Testis (tissue), 3 donors: ENCODE data around the gene SNF8. TPM values are rescaled to one million over a fixed set of nuclear protein-coding genes. Genes with fewer than 3 reads are reported as not detected.
A peak's percentile ranks its signal among the peaks of the same experiment; 100 is the strongest.

Experiments
- DNase-seq: peaks from one replicate; pipeline ENCODE4 v3.0.0-alpha.2; 2019
- H3K27ac ChIP-seq, 2 donors: fragments of 200-600 bp; sonication (generic); one replicate each; pipeline ENCODE4 v1.5.1; 2019
- H3K27me3 ChIP-seq: fragments of 200-600 bp; sonication (generic); one replicate; pipeline ENCODE4 v1.5.1; 2019
- H3K36me3 ChIP-seq: fragments of 200-600 bp; sonication (generic); one replicate; pipeline ENCODE4 v1.5.1; 2017; ENCODE audit warnings: low read depth; ENCODE audit errors: missing control alignments
- H3K4me1 ChIP-seq: fragments of 200-600 bp; sonication (generic); one replicate; pipeline ENCODE4 v1.5.1; 2019
- H3K4me3 ChIP-seq, 2 donors: fragments of 200-600 bp; sonication (generic); one replicate each; pipeline ENCODE4 v1.5.1; 2017 to 2019
- H3K9me3 ChIP-seq: fragments of 200-600 bp; sonication (generic); one replicate; pipeline ENCODE4 v1.5.1; 2017
- POLR2A ChIP-seq: fragments of 450-650 bp; IDR thresholded peaks from one replicate; pipeline ENCODE4 v1.6.1; 2017; ENCODE audit warnings: antibody characterized with exemption, mild to moderate bottlenecking, moderate library complexity
- WGBS, 2 donors: methylation state at CpG; one replicate each; pipeline ENCODE4 v1.1.5; 2018; 5-methylcytosine and 5-hydroxymethylcytosine counted together
- intact Hi-C: fragments of 100-400 bp; cut with DNase I; formaldehyde crosslinking; loops from one replicate; pipeline ENCODE4 v1.15.1; 2023; ENCODE audit warnings: low total_unique reads
- polyA plus RNA-seq: library from polyadenylated mRNA; stranded (reverse); fragments of 350-450 nt; fragmentation: Illumina TruSeq; extraction: RNeasy Lipid Tissue Mini Kit (QIAGEN cat#74804); gene quantifications from one replicate; pipeline ENCODE4 v1.2.3, GENCODE V29; 2014; ENCODE audit warnings: low read depth, low replicate concordance; ENCODE audit not compliant: insufficient read depth
- total RNA-seq, 2 donors: library from RNA; depleted of rRNA; stranded (reverse); fragments of >200 nt; gene quantifications; one replicate each; pipeline ENCODE4 v1.2.3, GENCODE V29; 2016
- TF ChIP-seq, protein P1 (sequence below), 3 experiments: fragments of 450-650 bp in 2 of 3; fragments of 200-600 bp in 1 of 3; sonication (generic) in 1 of 3; IDR thresholded peaks; one replicate each; pipeline ENCODE4 v1.5.1; 2016 to 2019; ENCODE audit warnings: antibody characterized with exemption in 3 of 3, mild to moderate bottlenecking in 2 of 3, moderate library complexity in 1 of 3

SNF8 gene
- total and polyA plus RNA-seq, 3 donors from 2014 or later: 71.9 to 123 (median 100) TPM

DNA sequence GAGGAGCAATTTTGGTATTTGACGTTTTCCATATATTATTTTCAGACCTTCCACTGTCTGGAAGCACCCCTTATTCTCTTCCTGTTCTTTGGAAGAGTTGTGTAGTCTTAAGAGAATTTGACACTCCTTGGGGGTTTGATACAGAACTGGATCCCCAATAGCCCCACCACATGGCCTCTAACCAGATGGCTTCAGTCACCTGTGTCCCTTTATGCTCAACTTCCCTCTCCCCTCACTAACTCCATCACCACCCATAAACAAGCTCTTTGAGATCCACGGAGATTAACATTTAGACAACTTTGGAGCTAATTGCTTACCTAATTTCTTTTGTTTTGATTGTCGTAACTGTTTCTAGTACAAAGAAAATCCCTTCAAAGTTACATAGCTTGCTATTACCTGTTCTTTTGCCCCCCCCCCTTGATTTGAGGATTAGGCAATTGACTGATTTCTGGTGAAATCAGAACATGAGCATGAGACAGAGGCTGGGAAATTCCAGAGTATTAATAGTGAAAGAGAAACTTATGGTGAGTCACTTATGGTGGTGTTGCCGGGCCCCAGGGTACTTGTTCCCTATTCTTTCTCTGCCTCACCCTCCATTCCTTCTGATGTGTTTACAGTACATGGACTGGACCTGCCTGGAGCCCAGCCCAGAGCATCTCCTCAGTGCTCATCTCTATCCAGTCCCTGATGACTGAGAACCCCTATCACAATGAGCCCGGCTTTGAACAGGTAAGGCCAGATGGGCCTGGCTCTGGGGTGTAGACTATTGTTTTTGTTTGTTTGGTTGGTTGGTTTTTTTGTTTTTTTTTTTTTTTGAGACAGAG, 29.0 kb downstream of the SNF8 start:
- no peak for TF ChIP-seq POLR2A
- TF ChIP-seq, protein P1, sequence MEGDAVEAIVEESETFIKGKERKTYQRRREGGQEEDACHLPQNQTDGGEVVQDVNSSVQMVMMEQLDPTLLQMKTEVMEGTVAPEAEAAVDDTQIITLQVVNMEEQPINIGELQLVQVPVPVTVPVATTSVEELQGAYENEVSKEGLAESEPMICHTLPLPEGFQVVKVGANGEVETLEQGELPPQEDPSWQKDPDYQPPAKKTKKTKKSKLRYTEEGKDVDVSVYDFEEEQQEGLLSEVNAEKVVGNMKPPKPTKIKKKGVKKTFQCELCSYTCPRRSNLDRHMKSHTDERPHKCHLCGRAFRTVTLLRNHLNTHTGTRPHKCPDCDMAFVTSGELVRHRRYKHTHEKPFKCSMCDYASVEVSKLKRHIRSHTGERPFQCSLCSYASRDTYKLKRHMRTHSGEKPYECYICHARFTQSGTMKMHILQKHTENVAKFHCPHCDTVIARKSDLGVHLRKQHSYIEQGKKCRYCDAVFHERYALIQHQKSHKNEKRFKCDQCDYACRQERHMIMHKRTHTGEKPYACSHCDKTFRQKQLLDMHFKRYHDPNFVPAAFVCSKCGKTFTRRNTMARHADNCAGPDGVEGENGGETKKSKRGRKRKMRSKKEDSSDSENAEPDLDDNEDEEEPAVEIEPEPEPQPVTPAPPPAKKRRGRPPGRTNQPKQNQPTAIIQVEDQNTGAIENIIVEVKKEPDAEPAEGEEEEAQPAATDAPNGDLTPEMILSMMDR (IDR thresholded peaks at IDR 0.05): no peak
- Histone ChIP-seq H3K4me1 (peaks cover 3% of the 10 kb centered on the region), H3K36me3 (no peaks in the 10 kb centered on the region), H3K4me3 (no peak overlapping the region), H3K27me3 (no peaks in the 10 kb centered on the region), H3K9me3 (no peaks in the 10 kb centered on the region), H3K27ac (no peak overlapping the region)
- 73 to 78% methylated on average over 5 of the region's 5 CpGs for WGBS, 2 donors
- no peak for DNase-seq
- intact Hi-C loops: no loop called here

DNA sequence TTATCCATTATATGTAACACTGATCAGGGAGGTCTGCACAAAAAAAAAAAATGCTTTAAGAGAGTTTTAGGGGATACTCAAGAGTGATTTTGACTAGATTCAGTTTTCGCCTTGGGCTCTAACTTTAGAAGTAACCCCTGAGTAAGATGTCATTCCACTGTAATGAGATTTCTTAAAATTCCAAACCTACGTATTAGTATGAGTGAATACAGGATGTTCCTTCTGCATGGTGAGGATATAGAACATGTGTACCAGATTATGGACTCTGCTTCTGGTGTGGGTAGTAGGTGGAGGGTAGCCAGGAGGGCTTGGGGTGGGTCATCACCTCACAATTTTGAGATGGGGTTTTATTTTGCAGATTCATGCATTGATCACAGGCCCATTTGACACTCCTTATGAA, 32.2 kb downstream of the SNF8 start:
- Histone ChIP-seq H3K36me3 (no peaks in the 10 kb centered on the region), H3K9me3 (no peaks in the 10 kb centered on the region), H3K27me3 (no peaks in the 10 kb centered on the region), H3K4me3 (no peak overlapping the region), H3K4me1 (peaks cover 21% of the 10 kb centered on the region), H3K27ac (no peak overlapping the region)
- WGBS, 2 donors: 88 to 89% methylated on average over 2 of the region's 2 CpGs
- DNase-seq: no peak
- intact Hi-C loops: no loop called here
- TF ChIP-seq, protein P1 (IDR thresholded peaks at IDR 0.05): no peak
- no peak for TF ChIP-seq POLR2A

- peaks cover 21% of the 10 kb centered on the region for H3K4me1 ChIP-seq
- no peaks in the 10 kb centered on the region for H3K9me3 ChIP-seq
These were observed 34.3 kb downstream of the SNF8 start for GRCh38 chr17:48910370-48910769.

GRCh38 chr17:48909783-48910182, 34.9 kb downstream of the SNF8 start:
- Histone ChIP-seq H3K4me1 (peaks cover 21% of the 10 kb centered on the region), H3K27me3 (no peaks in the 10 kb centered on the region), H3K4me3 (peak overlapping the region in 1 of 2 donors; percentile 82), H3K36me3 (no peaks in the 10 kb centered on the region), H3K27ac (no peak overlapping the region), H3K9me3 (no peaks in the 10 kb centered on the region)
- DNase-seq: no peak
- no peak for TF ChIP-seq POLR2A
- TF ChIP-seq, protein P1 (IDR thresholded peaks at IDR 0.05): no peak
- intact Hi-C loops: no loop called here
- 36 to 38% methylated on average over 4 of the region's 4 CpGs for WGBS, 2 donors

More at GRCh38 chr17:48910370-48910769, 34.3 kb downstream of the SNF8 start:
- intact Hi-C loops: no loop called here
- 32 to 45% methylated on average over 2 of the region's 2 CpGs for WGBS, 2 donors
- DNase-seq: no peak
- TF ChIP-seq, protein P1 (IDR thresholded peaks at IDR 0.05): no peak
- no peak for TF ChIP-seq POLR2A
- Histone ChIP-seq H3K27ac (no peak overlapping the region), H3K27me3 (no peaks in the 10 kb centered on the region), H3K36me3 (no peaks in the 10 kb centered on the region), H3K4me3 (no peak overlapping the region)
